Stimulated activated CD4-positive, alpha-beta T cell treated with anti-CD3 and anti-CD28 coated beads, Interleukin-4, amount 100 ng/mL, for 4 hours (primary cell): Measurements from ENCODE around the gene MAF.

Experiments
- DNase-seq, 2 experiments: peaks; one replicate each; pipeline ENCODE4 v3.0.0-alpha.2; 2020

Gene MAF

DNA sequence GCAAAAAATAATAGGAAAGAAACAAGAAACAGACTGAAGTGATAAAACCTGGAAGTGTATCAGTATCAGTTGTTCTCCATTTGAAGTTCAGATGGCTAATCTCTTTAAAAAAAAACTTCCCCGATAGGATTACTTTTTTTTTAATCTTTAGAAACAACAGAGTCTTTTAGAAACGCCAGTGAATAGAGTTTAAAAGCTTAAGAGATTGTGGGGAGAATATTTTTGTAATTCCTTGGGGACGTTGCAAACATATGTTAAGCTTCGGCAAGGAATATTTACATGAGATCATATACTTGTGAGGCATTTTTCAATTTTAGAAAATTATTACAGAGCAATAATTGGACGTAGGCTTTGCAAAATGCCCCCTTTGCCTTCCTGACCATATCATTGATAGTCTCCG, 13.2 kb downstream of the MAF start:
- DNase-seq, result no peak

DNA sequence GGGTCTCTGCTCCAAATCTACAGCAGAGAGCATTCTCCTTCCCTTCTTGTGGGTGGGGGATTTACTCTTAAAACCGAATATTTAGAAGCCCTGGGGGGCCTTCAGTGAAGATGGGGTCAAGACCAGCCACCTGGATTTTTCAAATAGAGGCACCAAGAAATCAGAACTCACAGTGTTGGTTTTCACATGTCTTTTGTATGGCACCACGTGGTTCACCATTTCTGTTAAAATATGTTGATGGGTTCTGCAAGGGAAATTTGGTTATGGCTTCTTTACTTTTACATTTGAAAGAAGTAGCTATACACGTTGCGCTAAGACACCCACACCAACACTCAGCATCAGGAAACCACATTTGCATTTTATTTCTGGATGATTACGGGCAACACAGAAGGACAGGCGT, 17.7 kb downstream of the MAF start:
- DNase-seq, result no peak

DNA sequence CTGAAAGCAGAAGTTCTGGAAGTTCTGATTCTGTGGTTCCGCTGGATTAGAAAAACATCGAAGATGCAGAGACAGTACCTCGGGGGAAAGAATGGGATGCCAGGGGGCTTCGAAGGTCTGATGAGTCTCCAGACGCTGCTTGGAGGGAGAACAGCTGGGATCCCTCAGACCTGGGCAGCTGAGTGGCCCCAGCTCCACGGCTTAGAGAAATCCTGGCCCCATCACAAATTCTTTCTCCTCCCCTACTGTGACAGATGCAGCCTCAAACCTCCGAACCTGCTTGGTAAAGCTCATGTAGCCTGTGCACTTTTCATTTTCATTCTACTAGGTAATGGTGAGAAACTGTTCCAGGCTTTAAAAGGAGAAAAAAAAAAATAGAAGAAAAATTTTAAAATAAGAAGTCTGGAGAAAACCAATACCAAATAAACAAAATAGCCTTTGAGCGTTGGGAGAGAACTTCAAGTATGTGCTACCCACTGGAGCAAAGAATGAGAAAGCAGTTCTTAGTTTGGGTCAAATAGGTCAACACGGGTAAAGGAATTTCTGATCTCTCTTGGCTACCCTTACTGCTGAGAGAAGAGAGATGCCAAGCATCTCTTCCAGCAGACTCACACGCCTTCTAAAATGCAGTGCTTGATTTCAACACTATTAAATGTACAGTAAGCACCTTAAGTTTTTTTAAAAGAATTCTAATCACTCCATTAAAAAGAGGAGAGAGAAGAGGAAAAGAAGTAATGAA, 19.9 kb downstream of the MAF start:
- DNase-seq, result no peak

DNA sequence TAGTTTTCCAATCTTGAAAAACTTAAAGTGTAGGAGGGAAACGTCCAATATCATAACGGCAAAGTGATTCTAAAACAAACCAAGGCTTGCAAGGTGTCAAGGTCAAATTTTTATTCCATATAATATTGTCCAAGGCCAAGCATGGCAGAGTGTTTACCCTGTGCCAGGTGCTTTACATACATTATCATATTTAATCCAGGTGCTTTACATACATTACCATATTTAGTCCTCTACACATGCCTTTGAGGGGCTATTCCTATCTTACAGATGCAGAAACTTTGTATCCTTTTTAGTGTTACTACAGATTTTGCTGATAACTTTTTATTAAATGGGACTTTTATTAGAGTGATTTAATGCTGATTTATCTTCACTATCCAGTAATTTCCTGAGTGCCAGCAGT, 23.9 kb downstream of the MAF start:
- DNase-seq, result no peak

DNA sequence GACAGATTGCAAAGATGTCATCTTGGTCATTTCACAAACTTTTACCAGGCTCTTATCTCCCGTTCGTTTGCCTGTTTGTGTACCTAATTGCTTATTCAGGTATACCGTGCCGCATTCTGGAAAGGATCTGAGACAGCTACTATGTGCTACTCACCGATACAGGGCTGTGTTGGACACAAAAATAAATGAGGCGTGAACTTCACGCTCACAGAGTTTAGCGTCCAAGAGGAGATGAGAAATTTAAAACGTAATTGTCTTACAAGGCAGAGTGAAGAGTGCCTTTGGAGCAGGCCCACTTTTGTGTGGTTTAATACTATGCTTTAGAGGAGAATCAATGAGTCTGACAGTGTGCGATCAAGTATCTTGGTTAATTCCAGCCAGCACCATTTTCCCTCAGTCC, 26.7 kb downstream of the MAF start:
- no peak for DNase-seq

DNA sequence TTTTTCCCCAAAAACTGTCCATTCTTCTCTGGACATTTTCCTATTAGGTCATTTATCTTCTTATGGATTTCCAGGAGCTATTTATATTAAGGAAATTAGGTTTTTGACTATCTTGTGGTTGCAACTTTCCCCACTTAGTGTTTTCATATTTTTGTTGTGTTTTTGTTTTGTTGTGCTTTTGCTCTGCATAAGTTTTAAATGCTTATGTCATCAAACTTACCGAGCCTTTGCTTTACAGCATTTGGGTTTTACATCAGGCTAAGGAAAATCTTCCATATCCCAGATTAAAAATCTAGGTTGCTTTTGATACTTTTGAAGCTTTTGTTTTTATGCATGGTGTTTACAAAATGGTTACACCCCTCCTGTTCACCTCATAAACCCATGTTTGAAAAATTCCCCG, 27.5 kb downstream of the MAF start:
- no peak for DNase-seq

DNA sequence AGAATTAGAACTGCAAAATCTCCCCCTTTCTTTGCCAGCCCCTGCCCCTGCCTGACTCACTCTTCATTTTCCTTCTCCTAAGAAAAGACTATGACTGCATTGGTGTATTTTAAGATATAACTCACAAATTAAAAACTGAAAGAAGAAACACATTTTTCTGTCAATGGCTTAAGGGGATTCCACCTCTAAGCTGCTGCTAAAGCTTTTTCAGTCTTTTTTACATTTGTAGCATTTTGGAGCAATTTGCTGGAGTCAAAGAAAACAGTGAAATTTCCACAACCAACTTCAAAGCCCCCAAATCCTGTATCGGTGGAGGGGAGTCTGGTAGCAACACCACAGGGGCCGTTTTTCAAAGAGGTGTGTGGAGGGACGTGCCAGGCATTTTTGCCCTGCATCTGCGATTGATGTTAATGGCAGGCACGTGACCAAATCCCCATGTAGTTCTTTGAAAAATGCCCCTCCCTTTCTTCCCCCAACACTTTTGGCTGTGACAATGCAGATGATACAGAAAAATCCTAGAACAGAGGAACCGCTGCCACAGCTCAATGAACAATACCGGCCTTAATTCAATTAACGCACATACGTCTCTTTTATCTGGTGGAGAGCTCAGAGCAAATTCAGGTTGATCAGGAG, 28.5 kb downstream of the MAF start:
- DNase-seq, result no peak

DNA sequence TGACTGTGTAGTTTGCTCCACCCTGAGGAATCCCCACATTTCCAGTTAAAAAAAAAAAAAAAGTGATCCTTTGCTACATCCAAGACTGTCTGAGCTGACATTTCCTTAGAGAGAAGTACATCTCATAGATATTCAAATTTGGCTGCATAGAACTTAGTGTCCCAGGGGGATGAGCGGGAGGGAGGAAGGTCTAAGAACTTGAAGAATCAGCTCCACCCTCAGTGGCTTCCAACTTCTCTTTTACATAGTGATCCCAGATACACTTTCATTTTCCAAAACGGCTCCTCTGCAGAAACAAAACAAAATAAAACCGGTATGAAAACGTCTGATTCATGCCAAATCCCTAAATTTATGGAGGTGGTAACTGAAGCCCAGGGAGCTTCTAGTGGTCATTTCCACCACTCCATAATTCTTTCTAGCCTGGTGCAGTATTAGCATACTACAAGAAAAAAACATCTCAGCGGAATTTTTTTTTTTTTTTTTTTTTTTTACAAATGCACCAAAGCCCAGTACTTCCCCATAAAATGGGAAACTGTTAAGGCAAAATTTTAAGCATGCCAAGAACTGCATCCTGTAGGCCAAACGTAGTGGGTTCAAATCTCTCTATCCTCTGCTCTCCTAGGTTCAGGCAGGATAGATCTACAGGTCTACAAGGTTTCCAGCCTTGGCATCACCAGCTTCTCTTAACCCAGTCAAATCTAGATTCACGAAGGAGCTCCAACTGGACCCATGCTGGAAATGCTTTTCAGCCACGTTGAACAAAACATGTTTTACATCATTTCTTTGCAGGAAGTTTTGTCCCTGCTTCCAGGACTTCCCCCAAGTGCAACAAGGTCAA, 29.3 kb downstream of the MAF start:
- DNase-seq, result no peak

DNA sequence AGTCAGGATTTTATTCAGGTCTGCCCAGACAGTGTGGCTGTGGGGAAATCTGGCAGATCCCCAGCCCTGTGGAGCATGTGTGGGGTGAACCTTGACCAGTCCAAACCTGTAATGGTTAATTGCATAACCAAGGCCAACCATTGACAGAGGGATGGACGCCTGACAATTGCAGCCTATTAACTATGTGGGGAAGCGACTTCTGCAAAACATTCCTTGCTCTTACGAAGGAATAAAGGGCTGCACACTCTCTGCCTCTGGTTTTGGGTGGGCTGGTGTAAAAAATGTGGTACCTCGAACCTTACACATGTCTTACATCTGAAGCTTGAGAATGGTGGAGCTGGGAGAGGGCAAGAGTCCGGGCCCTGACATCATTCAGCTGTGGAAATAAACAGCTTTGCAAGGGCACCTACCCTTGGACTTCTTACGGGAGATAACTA, 35.8 kb downstream of the MAF start:
- DNase-seq, result no peak

DNA sequence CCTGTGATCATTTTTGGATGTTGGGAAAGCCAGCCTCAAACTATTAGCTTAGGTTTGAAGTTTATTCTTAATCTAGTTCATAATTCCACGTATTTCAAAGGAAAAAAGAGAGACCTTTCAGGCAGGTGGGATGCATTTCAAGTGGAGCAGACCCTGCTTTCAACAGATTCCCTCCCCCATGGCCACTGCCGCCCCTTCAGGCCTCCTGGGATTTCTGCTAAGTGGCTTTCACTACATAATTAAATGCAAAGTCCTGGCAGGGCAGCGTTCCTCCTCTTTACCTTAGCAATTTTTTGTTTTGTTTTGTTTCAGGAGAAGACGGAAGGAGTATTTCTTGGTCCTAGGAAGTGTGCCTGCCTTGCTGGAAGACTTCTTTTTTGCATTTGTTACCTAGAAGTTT, 36.6 kb downstream of the MAF start:
- DNase-seq, result no peak

DNA sequence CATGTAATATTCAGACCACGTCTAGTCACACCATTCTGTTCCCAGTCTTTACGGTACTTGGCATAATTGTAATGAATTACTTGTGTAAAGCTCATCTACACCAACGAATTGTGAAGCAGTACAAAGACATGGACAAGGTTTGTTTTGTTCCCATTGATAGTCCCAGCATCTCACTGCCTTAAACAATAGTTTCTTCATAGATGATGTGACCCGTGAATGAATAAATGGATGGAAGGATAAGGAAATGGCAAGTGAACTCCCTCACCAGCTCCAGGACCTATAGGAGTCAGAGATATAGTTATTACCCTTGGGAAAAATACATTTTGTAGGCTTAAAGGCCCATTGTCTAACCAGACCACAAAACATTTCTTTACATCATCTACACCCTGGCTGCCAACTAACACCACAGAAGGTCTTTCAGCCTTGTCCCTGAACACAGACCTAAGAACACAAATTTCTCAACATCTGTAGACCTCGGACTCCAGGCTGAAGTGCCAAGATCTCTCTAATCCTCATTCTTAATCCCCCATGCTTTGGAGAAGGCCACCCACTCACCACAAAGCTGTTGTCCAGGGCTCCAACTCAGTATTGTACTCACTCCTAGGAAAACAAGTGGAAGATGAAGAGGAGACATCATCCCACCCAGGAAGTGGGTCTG, 38.2 kb downstream of the MAF start:
- no peak for DNase-seq

DNA sequence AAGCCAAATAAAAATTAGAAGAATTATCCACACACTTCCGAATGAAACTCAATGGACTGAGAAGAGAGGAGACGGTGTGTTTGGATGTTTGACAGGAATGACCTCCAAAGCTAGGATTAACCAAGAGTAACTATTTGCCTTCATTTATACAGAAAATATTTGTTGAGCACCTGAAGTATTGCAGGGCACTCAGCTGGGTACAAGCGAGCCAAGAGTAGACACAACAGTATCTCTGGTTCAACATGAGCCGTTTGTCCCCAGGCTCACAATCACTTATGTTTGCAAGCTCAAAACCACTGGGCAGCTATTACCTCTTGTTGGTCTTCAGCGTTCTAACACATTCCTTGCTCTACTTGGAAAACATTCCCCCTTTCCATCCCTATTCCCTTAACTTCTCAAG, 38.8 kb downstream of the MAF start:
- DNase-seq, result no peak

DNA sequence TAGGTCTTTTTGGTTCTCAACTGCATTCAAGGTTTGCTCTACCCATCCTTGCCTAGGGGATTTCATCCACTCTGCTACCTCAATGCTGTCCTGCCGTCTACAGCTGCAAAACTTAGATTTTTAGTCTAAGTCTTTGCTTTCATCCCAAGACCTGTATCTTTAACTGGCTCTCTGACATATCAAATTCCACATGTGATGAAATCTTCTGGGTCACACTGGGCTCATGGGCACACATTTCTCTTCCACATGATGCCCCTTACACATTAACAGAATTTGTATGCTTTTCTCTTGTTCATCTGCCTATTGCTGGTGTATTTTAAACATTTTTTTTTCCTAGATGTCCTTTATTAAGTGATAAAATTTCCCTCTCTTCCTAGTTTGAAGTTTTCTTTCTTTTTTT, 39.6 kb downstream of the MAF start:
- no peak for DNase-seq

DNA sequence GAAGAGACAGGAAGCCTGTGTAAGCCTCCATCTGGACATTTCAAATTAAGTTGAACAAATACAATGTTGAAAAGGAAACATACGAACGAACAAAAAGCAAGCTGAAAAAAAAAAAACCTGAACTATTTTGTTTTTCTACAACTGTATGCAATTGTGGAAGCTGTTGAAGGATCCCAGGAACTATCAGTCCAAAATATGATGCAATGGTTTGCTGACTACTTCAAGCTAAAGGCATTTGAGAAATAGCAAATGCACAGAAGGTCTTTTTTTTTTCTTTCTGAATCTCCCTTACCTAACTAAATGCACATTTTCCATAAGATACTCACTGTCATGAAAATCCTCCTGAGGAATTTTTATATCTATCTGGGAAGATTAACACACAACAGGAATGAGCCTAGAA, 40.2 kb downstream of the MAF start:
- no peak for DNase-seq

DNA sequence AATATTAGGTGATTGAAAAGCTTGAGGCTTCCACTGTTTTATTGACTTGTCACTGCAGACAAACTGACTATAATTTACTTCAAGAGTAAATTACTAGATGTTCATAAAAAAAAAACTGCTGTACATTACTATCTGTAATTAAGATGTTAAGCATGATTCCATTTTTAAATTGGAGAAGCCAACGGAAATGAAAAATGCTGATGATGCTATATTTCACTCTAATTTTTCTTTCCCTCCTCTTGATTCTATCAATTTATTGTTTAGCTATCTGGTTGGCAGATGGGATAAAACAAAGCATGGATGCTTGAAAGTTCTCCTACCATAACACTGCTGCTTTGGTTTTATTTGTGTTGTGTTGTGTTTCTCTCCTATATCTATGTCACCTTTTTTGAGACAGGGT, 41.0 kb downstream of the MAF start:
- no peak for DNase-seq

DNA sequence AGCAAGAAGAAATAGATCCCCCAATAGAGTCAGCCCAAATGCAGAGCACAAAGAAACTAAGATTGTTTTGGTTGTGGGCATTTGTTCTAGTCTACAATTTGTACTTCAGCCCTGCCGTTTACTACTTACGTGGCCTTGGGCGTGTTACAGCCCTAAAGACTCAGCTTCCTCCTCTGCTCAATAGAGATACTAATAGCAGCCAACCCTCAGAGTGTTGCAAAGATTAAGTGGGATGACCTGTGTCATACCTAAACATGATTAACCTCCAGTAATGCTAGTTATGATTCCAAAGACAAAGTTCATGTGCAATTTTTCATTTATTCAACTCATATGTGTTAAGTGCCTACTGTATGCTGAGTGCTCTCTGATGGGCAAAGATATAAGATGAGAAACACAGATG, 43.1 kb downstream of the MAF start:
- DNase-seq, result no peak

DNA sequence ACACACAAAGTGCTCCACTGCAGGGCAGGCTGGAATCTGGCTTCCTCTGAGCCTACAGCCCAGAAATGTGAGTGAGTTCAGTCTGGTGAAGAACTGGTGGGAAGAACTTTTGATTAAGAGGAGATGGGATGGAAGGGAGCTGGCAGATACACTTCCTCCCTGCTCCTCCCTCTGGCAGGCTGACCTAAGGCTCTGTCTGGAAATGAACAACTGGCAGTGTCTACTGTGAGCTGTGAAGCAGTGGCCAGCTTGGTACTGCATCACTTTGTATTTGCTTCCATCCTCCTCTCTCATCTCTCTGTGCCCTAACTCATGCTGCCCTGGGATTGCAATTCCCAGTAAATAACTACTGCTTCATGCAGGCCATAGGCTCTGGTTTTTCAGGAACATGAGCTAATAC, 45.6 kb downstream of the MAF start:
- no peak for DNase-seq

DNA sequence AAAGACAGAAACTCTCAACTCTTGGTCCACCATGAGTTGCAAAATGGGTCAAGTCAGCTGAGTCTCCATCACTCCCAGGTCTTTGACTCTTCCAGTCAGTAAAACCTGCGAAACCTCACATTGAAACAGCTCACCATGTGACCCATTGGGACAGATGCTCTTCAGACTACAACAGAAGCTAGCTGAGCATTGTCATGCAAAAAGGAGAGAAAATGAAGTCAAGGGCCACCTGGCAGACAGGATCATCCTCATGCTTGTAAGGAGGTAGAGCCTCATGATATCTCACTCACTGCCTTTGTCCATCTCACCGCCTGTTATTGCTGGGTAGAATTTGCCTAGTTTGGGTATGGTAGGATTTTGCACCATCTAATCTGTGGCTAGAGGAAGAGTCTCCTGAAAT, 50.2 kb downstream of the MAF start:
- no peak for DNase-seq

DNA sequence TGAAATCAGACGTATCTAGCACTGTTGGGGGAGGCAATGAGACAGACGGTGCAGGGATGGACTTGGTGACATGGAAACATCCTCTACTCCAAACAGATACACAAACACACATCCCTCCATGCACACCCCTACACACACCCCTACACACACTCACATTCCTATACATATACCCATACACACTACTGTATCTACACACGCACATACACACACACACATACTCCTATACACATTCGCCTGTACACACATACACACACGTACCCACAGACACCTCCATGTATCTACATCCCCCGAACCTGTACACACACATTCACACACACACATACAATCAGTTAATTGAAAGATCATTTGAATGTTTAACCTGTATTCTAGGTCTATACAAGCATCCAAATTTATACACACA, 53.5 kb downstream of the MAF start:
- no peak for DNase-seq
